GM21447 (cell line): ENCODE data around the gene KRTAP1-3.
"Not testable (repeated sequence)": the region's sequence is repeated elsewhere in the genome, so short reads cannot be mapped to it uniquely, and the experiment has no call there.

Source experiments
- ATAC-seq: cut with Tn5 transposase; IDR thresholded peaks from one replicate; pipeline ENCODE4 v1.9.1; 2021; ENCODE audit not compliant: unreplicated experiment

Gene KRTAP1-3

DNA sequence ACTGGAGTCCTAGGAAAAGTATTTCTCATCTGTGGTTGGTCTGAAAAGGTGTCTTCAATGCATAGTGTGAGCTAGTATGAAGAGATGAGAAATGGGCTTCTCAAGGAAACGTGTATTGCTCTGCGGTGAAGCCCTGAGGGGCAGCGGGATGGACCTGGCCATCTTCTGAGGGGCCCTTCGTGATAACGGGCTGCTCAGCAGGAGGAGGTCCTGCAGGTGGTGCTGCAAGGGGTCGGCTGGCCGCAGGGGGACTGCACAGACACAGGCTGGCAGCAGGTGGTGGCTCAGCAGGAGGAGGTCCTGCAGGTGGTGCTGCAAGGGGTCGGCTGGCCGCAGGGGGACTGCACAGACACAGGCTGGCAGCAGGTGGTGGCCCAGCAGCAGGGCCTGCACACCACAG, 19.9 kb upstream of the KRTAP1-3 start:
- ATAC-seq = not testable (repeated sequence)

DNA sequence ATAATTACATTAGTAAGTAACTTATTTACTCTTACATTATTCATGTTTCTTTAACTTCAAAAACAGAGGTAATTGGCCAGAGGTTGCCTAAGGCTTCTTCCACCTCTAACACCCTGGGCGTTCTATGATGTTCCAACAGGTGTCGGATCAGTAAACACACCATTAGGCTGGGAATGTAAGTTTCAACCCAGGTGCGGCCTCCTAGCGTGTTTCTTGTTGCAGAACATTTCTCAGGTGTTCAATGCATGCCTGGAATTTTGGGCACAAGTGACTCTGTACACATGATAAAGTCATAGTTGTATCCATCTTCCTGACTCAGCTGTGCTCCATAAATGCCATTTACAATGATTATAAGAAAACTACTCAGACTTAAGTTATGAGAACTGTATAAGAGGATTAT, 19.4 kb upstream of the KRTAP1-3 start:
- no peak for ATAC-seq

DNA sequence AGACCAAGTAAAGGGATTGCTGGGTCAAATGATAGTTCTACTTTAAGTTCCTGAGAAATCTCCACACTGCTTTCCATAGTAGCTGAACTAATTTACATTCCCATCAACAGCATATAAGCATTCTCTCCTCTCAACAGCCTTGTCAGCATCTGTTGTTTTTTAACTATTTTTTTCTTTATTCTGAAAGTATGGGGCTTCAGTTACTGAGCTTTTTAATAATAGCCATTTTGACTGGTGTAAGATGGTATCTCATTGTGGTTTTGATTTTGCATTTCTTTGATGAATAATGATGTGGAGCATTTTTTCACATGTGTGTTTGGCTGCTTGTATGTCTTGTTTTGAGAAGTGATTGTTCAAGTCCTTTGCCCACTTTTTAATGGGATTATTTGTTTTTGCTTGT, 17.9 kb upstream of the KRTAP1-3 start:
- ATAC-seq = no peak

DNA sequence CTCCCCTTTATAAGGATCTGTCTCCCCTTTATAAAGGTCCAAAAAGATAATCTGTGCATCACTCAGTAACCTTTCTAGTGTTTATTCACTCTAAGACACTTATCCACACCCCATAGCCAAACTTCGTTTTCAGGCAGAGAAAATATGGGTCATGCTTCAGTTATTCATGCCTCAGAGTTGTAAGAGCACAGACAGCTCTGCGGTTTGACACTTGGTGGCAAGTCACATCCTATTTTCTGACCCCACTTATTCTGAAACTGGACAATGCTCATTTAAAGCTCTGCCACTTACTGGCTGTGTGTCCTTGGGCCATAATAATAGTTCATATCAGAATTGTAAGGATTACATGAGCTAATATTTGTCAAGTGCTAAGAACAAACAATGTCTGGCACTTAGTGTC, 14.4 kb upstream of the KRTAP1-3 start:
- no peak for ATAC-seq

DNA sequence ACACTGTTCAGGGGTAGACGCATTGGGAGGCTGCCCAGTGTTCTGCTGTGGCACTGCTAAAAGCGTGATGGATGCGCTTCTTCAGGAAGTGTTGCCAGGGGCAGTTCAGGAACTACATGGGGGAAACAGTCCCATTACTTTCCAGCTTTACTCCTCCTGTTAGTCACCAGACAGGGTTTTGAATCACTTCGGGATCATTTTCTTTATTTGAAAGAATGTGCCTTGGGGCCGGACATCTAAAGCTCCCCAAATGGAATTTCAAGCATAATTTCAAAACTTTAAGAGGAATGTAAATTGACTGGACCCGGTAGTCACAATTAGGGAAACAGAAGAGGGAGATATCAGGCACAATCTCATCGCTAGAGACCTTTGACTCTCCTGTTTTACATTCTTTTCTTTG, 13.8 kb upstream of the KRTAP1-3 start:
- ATAC-seq = no peak

DNA sequence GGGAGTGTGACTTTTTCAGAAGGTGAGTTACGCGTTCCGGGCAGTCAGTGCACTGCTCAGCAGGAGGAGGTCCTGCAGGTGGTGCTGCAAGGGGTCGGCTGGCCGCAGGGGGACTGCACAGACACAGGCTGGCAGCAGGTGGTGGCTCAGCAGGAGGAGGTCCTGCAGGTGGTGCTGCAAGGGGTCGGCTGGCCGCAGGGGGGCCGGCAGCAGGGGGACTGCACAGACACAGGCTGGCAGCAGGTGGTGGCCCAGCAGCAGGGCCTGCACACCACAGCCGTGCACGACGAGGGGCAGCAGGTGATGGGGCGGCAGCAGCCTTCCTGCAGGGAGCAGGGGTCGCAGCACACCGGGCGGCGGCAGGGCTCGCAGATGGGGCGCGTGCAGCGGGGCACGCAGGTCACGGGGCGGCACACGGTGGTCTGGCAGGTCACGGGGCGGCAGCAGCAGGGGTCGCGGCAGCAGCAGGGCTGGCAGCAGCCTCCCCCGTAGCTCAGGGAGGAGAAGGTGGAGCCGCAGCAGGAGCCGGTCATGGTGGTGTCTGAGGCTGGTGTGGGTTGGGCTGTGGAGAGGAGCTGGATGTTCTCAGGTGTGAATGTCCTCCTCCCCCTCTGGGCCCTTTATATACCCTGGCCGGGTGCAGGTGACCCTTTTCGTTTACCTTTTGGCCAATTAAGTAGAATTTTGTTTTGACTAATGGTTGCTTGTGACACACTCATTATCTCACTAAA, 12.2 kb upstream of the KRTAP1-3 start, which contains the start of gene KRTAP2-1:
TSS of gene KRTAP2-1 (minus strand) at position 582 of the 731 bp plus-strand sequence. CDS start at position 533, 49 bp downstream.
- not testable (repeated sequence) for ATAC-seq

DNA sequence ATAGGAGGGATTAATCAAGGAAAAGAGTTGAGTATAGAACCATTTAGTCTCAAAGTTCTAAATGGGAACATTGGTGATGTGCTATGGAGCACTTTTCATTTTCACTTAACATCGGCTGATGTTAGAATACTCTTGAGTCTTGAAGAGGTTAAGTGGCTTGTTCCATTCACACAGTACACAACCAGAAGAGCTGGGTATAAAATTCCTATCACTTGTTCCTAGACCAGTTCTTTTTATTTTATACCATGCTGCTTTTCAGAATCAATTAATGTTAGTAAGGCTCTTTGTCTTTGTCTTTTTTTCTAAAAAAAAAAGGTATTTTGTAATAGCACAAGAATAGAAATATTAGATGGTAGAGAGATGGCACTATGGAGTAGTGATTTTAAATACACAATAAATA, 8.3 kb upstream of the KRTAP1-3 start:
- no peak for ATAC-seq

DNA sequence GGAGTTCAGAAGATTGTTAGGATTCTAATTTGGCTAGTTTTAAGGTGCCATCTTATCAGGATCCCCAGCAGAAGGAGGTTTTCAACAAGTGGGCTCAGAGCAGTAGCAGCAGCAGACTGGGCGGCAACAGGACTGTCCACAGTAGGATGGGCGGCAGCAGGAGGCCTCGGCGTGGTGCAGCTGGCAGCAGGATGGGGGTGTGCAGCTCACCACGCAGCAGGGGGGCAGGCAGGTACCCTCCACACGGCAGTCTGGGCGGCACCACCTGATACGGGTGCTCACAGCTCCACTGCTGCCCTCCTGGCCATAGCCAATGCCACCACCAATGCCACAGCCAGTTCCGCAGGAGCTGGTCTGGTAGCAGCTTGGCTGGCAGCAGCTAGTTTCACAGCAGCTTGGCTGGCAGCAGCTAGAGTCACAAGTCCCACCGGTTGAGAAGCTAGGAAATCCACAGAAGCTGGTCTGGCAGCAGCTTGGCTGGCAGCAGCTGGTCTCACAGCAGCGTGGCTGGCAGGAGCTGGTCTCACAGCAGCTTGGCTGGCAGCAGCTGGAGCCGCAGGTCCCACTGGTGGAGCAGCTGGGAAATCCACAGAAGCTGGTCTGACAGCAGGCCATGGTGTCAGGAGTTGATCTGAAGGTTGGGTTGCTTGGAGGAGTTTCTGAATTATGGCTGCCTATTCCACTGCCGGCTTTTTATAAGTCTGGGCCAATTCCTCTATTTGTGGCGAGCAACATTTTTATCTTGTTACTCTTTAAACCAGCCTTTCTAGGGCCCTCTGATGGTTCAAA, 6.3 kb upstream of the KRTAP1-3 start, which contains the start of gene KRTAP1-1:
TSS of gene KRTAP1-1 (minus strand) at position 668 of the 789 bp plus-strand sequence. CDS start at position 615, 53 bp downstream.
- not testable (repeated sequence) for ATAC-seq

DNA sequence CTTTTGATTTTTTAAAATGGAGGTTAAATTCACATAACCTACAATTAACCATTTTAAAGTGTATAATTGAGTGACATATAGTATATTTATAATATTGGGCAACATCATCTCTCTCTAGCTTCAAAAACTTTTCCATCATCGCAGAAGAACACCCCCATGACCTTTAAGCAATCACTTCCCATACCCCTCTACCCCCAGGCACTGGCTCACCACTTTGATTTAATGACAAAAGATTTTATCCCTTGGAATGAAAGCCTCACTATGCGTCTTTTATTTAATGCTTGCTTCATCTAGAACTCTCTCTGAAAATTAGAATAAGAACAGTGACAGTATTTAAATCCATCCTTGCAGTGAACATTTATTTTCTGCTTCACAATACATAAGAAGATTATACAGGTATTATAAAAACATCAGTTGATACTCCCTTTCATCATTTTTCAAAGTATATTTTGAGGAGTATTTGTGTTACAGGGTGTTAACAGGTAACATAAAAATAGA, 3.2 kb upstream of the KRTAP1-3 start:
- no peak for ATAC-seq

DNA sequence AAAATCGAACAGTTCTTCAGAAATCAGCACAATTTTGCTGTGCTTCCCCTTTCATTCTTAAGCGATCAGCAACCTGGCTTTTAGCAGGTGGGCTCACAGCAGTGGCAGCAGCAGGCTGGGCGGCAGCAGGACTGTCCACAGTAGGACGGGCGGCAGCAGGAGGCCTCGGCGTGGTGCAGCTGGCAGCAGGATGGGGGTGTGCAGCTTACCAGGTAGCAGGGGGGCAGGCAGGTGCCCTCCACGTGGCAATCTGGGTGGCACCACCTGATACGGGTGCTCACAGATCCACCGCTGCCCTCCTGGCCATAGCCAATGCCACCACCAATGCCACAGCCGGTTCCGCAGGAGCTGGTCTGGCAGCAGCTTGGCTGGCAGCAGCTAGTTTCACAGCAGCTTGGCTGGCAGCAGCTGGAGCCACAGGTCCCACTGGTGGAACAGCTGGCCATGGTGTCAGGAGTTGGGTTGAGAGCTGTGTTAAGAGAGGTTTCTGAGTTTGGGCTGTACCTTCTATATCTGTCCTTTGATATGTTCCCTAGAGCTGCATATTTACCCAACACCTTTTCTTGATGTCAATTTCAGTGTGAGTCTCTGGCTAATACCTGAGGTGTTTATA, 4.9 kb downstream of the KRTAP1-3 start, which contains the start of gene KRTAP1-4:
TSS of gene KRTAP1-4 (minus strand) at position 563 of the 613 bp plus-strand sequence. CDS start at position 446, 117 bp downstream.
- ATAC-seq = no peak

DNA sequence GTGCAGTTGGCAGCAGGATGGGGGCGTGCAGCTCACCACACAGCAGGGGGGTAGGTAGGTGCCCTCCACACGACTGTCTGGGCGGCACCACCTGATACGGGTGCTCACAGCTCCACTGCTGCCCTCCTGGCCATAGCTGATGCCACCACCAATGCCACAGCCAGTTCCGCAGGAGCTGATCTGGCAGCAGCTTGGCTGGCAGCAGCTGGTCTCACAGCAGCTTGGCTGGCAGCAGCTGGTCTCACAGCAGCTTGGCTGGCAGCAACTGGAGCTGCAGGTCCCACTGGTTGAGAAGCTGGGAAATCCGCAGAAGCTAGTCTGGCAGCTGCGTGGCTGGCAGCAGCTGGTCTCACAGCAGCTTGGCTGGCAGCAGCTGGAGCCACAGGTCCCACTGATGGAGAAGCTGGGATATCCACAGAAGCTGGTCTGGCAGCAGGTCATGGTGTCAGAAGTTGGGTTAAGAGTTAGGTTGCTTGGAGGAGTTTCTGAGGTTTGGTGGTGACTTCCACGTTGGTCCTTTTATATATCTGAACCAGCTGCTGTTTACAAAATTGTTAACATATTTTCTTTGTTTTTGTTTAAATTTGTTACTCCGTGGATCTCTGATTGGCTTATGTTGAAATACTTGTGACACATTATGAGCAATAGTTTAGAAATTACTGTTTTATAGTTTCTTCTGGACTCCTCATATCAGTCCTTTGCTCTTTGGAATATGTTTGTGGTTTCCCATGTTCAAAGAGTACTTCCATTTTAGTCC, 7.8 kb downstream of the KRTAP1-3 start, which contains the start of gene KRTAP1-5:
TSS of gene KRTAP1-5 (minus strand) at position 494 of the 757 bp plus-strand sequence. CDS start at position 441, 53 bp downstream.
- ATAC-seq = no peak

DNA sequence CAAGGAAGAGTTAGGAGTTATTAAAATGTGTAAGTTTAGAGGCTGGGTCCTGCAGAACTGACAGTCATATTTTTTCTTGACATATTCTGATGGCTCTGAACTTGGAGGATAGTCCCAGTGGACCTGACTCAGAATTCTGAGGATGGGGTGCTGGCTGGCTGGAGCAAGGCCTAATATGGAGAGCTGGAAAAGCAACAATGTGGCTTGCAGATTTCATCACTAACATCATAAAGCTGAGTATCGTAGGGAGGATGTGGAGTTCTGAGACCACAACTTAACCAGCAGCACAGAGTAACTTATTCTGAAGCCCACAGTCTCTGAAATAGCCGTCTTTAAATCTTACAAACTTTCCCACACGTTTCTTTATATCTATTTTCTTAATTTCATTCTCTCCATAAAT, 10.0 kb downstream of the KRTAP1-3 start:
- ATAC-seq = no peak

DNA sequence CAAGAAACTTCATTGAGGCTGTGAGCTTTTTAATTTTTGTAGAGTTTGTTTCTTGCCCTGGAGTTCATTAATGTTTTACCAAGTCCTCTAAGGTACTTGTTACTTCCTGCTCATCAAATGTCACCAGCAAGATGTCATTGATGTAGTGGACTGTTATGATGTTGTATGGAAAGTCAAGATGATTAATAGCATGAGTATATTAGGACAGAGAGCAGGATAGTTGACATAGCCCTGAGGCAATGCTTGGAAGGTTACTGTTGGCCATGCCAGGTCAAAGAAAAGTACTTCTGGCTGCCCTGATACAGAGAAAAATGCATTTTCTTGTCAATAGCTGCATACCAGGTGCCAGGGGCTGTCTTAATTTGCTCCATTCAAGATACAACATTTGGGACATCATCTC, 14.3 kb downstream of the KRTAP1-3 start:
- no peak for ATAC-seq

DNA sequence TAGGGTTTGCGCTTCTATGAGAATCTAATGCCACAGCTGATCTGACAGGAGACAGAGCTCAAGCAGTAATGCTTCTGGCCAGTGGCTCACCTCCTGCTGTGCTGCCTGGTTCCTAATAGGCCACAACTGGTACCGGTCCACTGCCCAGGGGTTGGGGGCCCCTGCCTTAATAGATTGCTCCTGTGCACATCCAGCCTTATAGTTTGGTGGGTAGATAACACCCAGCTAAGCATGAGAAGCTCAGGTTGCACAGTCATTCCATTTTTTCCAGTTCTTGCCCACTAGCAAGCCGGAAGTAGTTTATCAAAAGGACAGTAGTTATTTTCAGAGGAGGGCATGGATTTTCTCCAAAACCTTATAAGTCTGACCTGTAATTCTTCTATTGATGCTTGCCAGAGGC, 15.3 kb downstream of the KRTAP1-3 start:
- ATAC-seq = no peak

DNA sequence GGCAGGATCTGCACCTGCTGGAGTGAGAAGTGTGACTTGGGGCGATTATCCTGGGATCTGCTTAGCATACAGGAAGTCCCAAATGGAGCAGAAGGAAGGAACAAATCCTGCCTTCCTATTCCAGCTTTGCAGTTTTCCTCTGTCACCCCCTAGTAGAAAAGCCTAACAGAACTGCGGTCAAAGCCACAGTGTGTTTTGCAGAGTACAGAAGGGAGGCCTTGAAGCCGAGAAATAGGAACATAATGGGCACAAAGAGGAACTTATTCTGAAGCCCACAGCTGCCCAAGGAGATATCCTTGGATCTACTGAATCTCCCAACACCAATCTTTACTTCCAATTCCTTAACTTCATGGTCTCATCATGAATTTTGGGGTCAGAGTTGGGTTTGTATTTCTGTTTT, 16.1 kb downstream of the KRTAP1-3 start:
- no peak for ATAC-seq

DNA sequence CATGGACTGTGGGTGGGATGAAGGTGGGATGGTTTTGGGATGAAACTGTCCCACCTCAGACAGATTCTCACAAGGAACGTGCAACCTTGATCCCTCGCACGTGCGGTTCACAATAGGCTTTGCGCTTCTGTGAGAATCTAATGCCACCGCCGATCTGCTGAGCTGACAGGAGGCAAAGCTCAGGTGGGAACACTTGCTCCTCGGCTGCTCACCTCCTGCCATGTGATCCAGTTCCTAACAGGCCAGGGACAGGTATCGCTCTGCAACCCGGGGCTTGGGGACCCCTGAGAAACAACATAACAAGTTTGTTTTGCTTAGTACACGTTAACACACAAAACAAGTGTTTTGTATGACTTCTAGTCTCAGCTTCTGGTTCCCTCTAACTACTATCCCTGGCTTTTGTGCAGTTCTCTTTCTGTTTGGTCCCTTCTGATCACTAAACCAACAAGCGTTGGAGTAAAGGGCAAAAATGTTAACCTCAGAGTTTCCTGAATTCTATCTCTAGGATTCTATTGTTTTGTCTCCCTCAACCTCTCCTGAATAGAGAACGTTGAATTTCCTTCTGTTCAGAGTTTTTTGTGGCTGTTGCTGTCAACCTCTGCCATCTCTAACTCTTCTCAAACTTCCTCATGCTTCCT, 18.0 kb downstream of the KRTAP1-3 start:
- ATAC-seq = no peak

DNA sequence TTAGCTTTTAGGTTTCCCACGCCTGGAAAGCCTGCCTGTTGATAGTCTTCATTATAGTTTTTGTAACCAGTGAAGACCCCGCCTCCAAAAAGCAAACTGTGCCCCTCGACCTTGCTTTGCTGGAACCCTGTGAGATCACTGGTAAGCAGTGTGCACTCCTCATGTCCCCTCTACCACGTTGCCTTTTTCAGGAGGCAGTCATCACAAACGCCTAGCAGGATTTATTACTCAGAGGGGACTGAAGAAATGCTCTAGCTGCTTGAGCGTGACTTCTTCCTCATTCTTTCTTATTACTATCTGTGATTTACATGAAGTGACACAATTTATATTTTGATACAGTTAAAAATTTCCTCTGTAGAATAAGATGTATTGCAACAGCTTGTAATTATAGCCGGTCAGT, 19.2 kb downstream of the KRTAP1-3 start:
- no peak for ATAC-seq

DNA sequence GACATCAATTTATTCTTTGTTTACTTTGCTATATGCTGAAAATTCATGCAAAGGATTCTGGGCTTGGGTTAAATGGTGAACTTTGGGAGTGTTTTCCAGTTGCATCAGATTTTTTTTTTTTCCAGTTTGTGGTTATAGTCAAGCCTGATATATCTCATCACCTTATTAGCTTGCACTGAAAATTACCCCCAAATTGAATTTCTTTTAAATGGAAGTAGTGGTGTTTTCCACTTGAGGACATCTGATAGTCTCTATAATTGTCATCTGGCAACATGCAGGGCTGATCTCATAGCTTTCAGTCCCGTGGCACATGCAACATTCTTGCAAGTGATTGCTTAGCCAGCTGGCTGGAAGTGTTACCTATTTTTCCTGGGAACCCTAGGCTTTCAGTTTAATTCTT, 21.1 kb downstream of the KRTAP1-3 start:
- ATAC-seq = no peak

DNA sequence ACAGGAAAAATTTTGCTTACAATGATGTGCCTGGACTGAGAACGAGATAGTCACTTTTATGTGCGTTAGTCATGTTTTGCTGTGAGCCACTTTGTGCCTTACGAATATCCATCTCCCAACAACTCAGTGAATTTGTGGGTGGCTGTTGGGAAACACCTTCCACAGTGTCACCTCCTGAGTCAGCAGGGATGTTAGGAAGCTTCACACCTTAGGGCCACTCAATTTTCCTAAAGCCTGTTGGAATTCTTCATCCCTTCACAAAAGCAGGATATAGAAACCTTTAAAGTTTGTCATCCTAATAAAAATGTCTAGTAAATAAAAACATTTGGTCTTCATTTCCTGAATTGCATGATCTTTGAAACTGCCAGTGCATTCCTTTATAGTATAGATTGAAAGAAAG, 21.5 kb downstream of the KRTAP1-3 start:
- ATAC-seq = no peak
